Natural killer cell (primary cell): Measurements from ENCODE around the gene CAVIN4. TPM values are rescaled to one million over a fixed set of nuclear protein-coding genes. Genes with fewer than 3 reads are reported as not detected.

Source experiments
- ATAC-seq, 3 donors: fragments of 150-1000 bp in 2 of 3; fragments of 200-7000 bp in 1 of 3; cut with Tn5 transposase; 1 replicate in 1 of 3; 2 replicates in 2 of 3; pipeline ENCODE4 v1.10.0; 2021; ENCODE audit warnings: mild to moderate bottlenecking in 2 of 3, moderate library complexity in 2 of 3
- DNase-seq, 2 donors: peaks; one replicate each; pipeline versions ENCODE4 v3.0.0 to v3.0.0-alpha.2; 2013 to 2021; ENCODE audit warnings: mixed read lengths in 1 of 2
- H3K27ac ChIP-seq: one replicate; pipeline ENCODE4 v1.5.1; 2013; ENCODE audit warnings: mild to moderate bottlenecking, low read length
- H3K27me3 ChIP-seq: one replicate; pipeline ENCODE4 v1.6.1; 2013; ENCODE audit warnings: low read length; ENCODE audit not compliant: control insufficient read depth, insufficient read depth
- H3K36me3 ChIP-seq: one replicate; pipeline ENCODE4 v1.6.1; 2013; ENCODE audit warnings: low read length; ENCODE audit not compliant: control insufficient read depth, insufficient read depth
- H3K4me1 ChIP-seq: one replicate; pipeline ENCODE4 v1.6.1; 2013; ENCODE audit warnings: low read length; ENCODE audit not compliant: control insufficient read depth, insufficient read depth
- H3K4me3 ChIP-seq: one replicate; pipeline ENCODE4 v1.5.1; 2013; ENCODE audit warnings: low read length
- H3K9me3 ChIP-seq: one replicate; pipeline ENCODE4 v1.6.1; 2013; ENCODE audit warnings: low read length; ENCODE audit not compliant: control insufficient read depth, insufficient read depth
- H3K27ac Mint-ChIP-seq, 2 donors: one replicate each; pipeline ENCODE4 v1.8.0; 2022; ENCODE audit warnings: mild to moderate bottlenecking in 2 of 2, mixed read lengths in 2 of 2, moderate library complexity in 1 of 2
- H3K27me3 Mint-ChIP-seq, 2 donors: one replicate each; pipeline ENCODE4 v1.8.0; 2022; ENCODE audit warnings: low read depth in 2 of 2, mixed read lengths in 2 of 2
- H3K36me3 Mint-ChIP-seq: one replicate; pipeline ENCODE4 v1.8.0; 2022; ENCODE audit warnings: mixed read lengths
- H3K4me1 Mint-ChIP-seq, 2 donors: one replicate each; pipeline ENCODE4 v1.8.0; 2022; ENCODE audit warnings: mixed read lengths in 2 of 2
- H3K4me3 Mint-ChIP-seq: one replicate; pipeline ENCODE4 v1.8.0; 2022; ENCODE audit warnings: mild to moderate bottlenecking, moderate library complexity, mixed read lengths
- H3K9me3 Mint-ChIP-seq, 2 donors: one replicate each; pipeline ENCODE4 v1.8.0; 2022; ENCODE audit warnings: mixed read lengths in 2 of 2
- WGBS: methylation state at CpG from one replicate; pipeline ENCODE4 v1.1.7; 2013; ENCODE audit warnings: missing lambda C conversion rate; ENCODE audit not compliant: insufficient coverage; 5-methylcytosine and 5-hydroxymethylcytosine counted together
- intact Hi-C: fragments of 100-400 bp; cut with micrococcal nuclease; formaldehyde crosslinking; loops from one replicate; pipeline ENCODE4 v1.14.2; 2022
- total RNA-seq, 4 donors: library from RNA; stranded (reverse); fragments of 120-200 nt in 1 of 4; gene quantifications; one replicate each; pipeline versions ENCODE4 v1.2.3 to v1.2.4, GENCODE V29; 2013 to 2022
- TF ChIP-seq, protein P1 (sequence below): fragments of 200-600 bp; IDR thresholded peaks from one replicate; pipeline ENCODE4 v1.8.0; 2022; ENCODE audit warnings: antibody characterized with exemption

CAVIN4 gene
- total RNA-seq, 3 donors from 2014 or later (not counting 1 experiment from before 2014, with no cell fraction given) = 0.21 to 0.63 (median 0.41) TPM

DNA sequence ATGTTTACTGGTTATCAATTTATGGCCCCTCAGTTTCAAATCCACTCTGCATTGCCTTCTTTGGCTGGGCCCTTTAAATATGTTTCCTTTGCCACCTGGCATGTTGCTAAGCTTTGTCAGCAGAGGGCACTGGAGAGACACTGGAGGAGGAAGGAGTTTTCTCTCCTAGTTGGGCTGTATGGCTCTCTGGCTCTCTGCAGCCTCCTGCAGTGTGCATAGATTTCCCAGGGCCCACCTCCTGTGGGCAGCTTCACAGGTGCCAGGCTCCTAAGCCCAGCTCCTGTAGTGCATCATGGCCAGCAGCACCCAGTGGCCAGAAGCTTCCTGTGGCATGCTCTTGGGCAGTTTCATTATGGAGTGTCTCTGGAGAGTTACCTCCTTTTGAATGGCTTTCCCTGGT lies 23.3 kb downstream of the CAVIN4 start:
- ATAC-seq (peak in 1 of 3 donors; percentile 29), DNase-seq (peak in 1 of 2 donors; percentile 51)
- Mint-ChIP-seq H3K36me3 (no peaks in the 10 kb centered on the region), H3K4me1 (peaks cover 19 to 23% of the 10 kb centered on the region in 2 donors), H3K4me3 (peak overlapping the region; percentile 65), H3K9me3 (no peaks in the 10 kb centered on the region), H3K27ac (no peak overlapping the region), H3K27me3 (peaks cover 0 to 2% of the 10 kb centered on the region in 2 donors)
- H3K27ac ChIP-seq = no peak overlapping the region
- H3K9me3 ChIP-seq = no peaks in the 10 kb centered on the region
- H3K36me3 ChIP-seq = no peaks in the 10 kb centered on the region
- H3K4me1 ChIP-seq = peaks cover 7% of the 10 kb centered on the region
- intact Hi-C loops = no loop called here
- peaks cover 2% of the 10 kb centered on the region for H3K27me3 ChIP-seq
- TF ChIP-seq, protein P1, sequence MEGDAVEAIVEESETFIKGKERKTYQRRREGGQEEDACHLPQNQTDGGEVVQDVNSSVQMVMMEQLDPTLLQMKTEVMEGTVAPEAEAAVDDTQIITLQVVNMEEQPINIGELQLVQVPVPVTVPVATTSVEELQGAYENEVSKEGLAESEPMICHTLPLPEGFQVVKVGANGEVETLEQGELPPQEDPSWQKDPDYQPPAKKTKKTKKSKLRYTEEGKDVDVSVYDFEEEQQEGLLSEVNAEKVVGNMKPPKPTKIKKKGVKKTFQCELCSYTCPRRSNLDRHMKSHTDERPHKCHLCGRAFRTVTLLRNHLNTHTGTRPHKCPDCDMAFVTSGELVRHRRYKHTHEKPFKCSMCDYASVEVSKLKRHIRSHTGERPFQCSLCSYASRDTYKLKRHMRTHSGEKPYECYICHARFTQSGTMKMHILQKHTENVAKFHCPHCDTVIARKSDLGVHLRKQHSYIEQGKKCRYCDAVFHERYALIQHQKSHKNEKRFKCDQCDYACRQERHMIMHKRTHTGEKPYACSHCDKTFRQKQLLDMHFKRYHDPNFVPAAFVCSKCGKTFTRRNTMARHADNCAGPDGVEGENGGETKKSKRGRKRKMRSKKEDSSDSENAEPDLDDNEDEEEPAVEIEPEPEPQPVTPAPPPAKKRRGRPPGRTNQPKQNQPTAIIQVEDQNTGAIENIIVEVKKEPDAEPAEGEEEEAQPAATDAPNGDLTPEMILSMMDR = no peak
- no peak overlapping the region for H3K4me3 ChIP-seq

DNA sequence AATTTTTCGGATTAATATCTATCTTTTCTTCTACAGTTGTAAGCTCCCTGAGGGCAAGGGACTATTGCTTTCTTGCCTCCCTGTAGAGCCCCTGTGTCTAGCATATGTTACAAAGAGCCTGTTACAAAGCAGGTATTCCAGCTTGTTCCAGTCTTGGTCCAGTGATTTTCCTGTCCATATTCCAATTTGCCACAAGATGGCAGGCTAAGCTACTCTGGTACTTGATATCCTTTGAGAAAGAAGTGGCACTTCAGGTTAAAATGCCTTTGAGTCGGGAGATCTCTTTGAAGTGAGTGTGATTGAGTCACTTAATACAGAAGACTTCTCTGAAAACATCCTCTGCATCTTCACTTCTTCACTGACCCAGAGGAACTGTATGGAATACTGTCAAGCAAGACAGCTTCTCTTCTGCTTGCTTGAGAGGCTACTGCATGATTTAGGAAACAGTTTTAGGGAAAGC lies 24.5 kb downstream of the CAVIN4 start:
- Histone ChIP-seq H3K27ac (no peak overlapping the region), H3K4me3 (no peak overlapping the region), H3K27me3 (peaks cover 5% of the 10 kb centered on the region), H3K36me3 (no peaks in the 10 kb centered on the region), H3K9me3 (no peaks in the 10 kb centered on the region), H3K4me1 (peaks cover 7% of the 10 kb centered on the region)
- H3K4me3 Mint-ChIP-seq = no peak overlapping the region
- intact Hi-C loops = no loop called here
- H3K27me3 Mint-ChIP-seq = peaks cover 0 to 2% of the 10 kb centered on the region in 2 donors
- no peaks in the 10 kb centered on the region for H3K36me3 Mint-ChIP-seq
- no peak overlapping the region for H3K27ac Mint-ChIP-seq
- TF ChIP-seq, protein P1 = no peak
- peaks cover 19 to 23% of the 10 kb centered on the region in 2 donors for H3K4me1 Mint-ChIP-seq
- peak in 1 of 2 donors; percentile 9 for DNase-seq
- WGBS = 34% methylated on average over 2 of the region's 2 CpGs
- no peaks in the 10 kb centered on the region for H3K9me3 Mint-ChIP-seq
- no peak for ATAC-seq

DNA sequence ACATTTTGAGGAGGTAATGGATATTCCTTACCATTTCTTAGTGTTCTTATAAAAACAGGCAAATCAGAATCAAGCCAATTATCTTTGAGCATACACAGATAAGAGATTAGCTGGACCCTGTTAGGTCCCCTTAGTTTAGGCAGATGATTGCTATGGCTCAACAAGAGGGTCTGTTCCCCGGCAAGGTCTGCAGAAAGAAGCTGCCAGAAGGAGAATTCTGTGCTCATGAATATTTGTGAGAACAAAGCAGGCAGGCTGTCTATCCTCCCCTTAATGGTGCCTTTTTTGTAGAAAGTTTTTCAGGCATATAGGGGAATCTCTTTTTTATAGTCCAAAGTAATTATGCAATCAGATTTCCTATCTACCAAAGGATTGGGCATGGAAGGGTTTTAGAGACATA lies 27.5 kb downstream of the CAVIN4 start:
- Histone ChIP-seq H3K36me3 (no peaks in the 10 kb centered on the region), H3K9me3 (no peaks in the 10 kb centered on the region), H3K4me3 (no peak overlapping the region), H3K4me1 (no peaks in the 10 kb centered on the region), H3K27ac (no peak overlapping the region), H3K27me3 (peaks cover 5% of the 10 kb centered on the region)
- Mint-ChIP-seq H3K9me3 (no peaks in the 10 kb centered on the region), H3K27ac (no peak overlapping the region), H3K27me3 (peaks cover 0 to 2% of the 10 kb centered on the region in 2 donors), H3K36me3 (no peaks in the 10 kb centered on the region), H3K4me3 (no peak overlapping the region), H3K4me1 (no peaks in the 10 kb centered on the region)
- 91% methylated on average over 1 of the region's 1 CpG for WGBS
- intact Hi-C loops = no loop called here
- TF ChIP-seq, protein P1 = no peak
- ATAC-seq = no peak
- DNase-seq = no peak

DNA sequence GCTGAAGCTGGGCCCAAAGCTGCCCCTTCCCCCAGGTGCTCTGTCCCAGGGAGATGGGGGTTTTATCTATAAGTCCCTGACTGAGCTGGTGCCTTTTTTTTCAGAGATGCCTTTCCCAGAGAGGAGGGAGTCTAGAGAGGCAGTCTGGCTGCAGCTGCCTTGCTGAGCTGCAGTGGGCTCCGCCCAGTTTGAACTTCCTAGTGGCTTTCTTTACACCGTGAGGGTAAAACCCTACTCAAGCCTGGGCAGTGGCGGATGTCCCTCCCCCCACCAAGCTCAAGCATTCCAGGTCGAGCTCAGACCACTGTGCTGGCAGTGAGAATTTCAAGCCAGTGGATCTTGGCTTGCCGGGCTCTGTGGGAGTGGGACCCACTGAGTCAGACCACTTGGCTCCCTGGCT lies 41.3 kb downstream of the CAVIN4 start:
- Histone ChIP-seq H3K9me3 (no peaks in the 10 kb centered on the region), H3K4me3 (no peak overlapping the region), H3K27me3 (no peaks in the 10 kb centered on the region), H3K27ac (no peak overlapping the region), H3K36me3 (no peaks in the 10 kb centered on the region), H3K4me1 (no peaks in the 10 kb centered on the region)
- Mint-ChIP-seq H3K27ac (no peak overlapping the region), H3K36me3 (no peaks in the 10 kb centered on the region), H3K9me3 (peaks cover 0 to 6% of the 10 kb centered on the region in 2 donors), H3K27me3 (peaks cover 2 to 14% of the 10 kb centered on the region in 2 donors), H3K4me3 (no peak overlapping the region), H3K4me1 (no peaks in the 10 kb centered on the region)
- 80% methylated on average over 5 of the region's 5 CpGs for WGBS
- intact Hi-C loops = no loop called here
- TF ChIP-seq, protein P1 = no peak
- ATAC-seq (no peak), DNase-seq (no peak)
